ENCODE results near the gene ALDH1A3.

ALDH1A3 gene

GRCh38 chr15:100944244-100944895, 64.7 kb downstream of the ALDH1A3 start:
- Histone ChIP-seq H3K27ac (ENCODE audit: low read depth, low read length) (no peak overlapping the region), H3K9ac (ENCODE audit: low read length) (no peak overlapping the region)

GRCh38 chr15:100944986-100945385, 65.4 kb downstream of the ALDH1A3 start:
- Histone ChIP-seq H3K4me1 (ENCODE audit: control insufficient read depth, insufficient read depth, low read length) (no peaks in the 10 kb centered on the region), H3K9ac (ENCODE audit: low read length) (no peak overlapping the region), H3K36me3 (ENCODE audit: control insufficient read depth, insufficient read depth, low read length) (no peaks in the 10 kb centered on the region), H3K4me3 (ENCODE audit: low read length) (no peak overlapping the region), H3K27me3 (ENCODE audit: control insufficient read depth, insufficient read depth, low read length) (no peaks in the 10 kb centered on the region), H3K27ac (ENCODE audit: low read depth, low read length) (no peak overlapping the region)

More at GRCh38 chr15:100944244-100944895, 64.7 kb downstream of the ALDH1A3 start:
- Histone ChIP-seq H3K27me3 (ENCODE audit: control insufficient read depth, insufficient read depth, low read length) (no peaks in the 10 kb centered on the region), H3K4me1 (ENCODE audit: control insufficient read depth, insufficient read depth, low read length) (no peaks in the 10 kb centered on the region), H3K4me3 (ENCODE audit: low read length) (no peak overlapping the region), H3K36me3 (ENCODE audit: control insufficient read depth, insufficient read depth, low read length) (no peaks in the 10 kb centered on the region)

GRCh38 chr15:100947760-100948429, 68.3 kb downstream of the ALDH1A3 start:
- Histone ChIP-seq H3K27ac (ENCODE audit: low read depth, low read length) (no peak overlapping the region), H3K4me3 (ENCODE audit: low read length) (no peak overlapping the region), H3K27me3 (ENCODE audit: control insufficient read depth, insufficient read depth, low read length) (no peaks in the 10 kb centered on the region), H3K4me1 (ENCODE audit: control insufficient read depth, insufficient read depth, low read length) (no peaks in the 10 kb centered on the region), H3K36me3 (ENCODE audit: control insufficient read depth, insufficient read depth, low read length) (no peaks in the 10 kb centered on the region), H3K9ac (ENCODE audit: low read length) (no peak overlapping the region)

- H3K4me1 ChIP-seq (ENCODE audit: control insufficient read depth, insufficient read depth, low read length), result no peaks in the 10 kb centered on the region
- H3K27me3 ChIP-seq (ENCODE audit: control insufficient read depth, insufficient read depth, low read length), result no peaks in the 10 kb centered on the region
- no peak overlapping the region for H3K9ac ChIP-seq (ENCODE audit: low read length)
- H3K36me3 ChIP-seq (ENCODE audit: control insufficient read depth, insufficient read depth, low read length), result no peaks in the 10 kb centered on the region
- H3K4me3 ChIP-seq (ENCODE audit: low read length), result no peak overlapping the region
- no peak overlapping the region for H3K27ac ChIP-seq (ENCODE audit: low read depth, low read length)
Measured at GRCh38 chr15:100948430-100948762, 68.8 kb downstream of the ALDH1A3 start.

GRCh38 chr15:100949691-100950090, 70.1 kb downstream of the ALDH1A3 start:
- Histone ChIP-seq H3K27ac (ENCODE audit: low read depth, low read length) (no peak overlapping the region), H3K4me3 (ENCODE audit: low read length) (no peak overlapping the region), H3K27me3 (ENCODE audit: control insufficient read depth, insufficient read depth, low read length) (no peaks in the 10 kb centered on the region), H3K36me3 (ENCODE audit: control insufficient read depth, insufficient read depth, low read length) (no peaks in the 10 kb centered on the region), H3K4me1 (ENCODE audit: control insufficient read depth, insufficient read depth, low read length) (no peaks in the 10 kb centered on the region), H3K9ac (ENCODE audit: low read length) (no peak overlapping the region)

- Histone ChIP-seq H3K4me1 (ENCODE audit: control insufficient read depth, insufficient read depth, low read length) (no peaks in the 10 kb centered on the region), H3K27ac (ENCODE audit: low read depth, low read length) (no peak overlapping the region), H3K9ac (ENCODE audit: low read length) (no peak overlapping the region), H3K4me3 (ENCODE audit: low read length) (no peak overlapping the region), H3K36me3 (ENCODE audit: control insufficient read depth, insufficient read depth, low read length) (no peaks in the 10 kb centered on the region), H3K27me3 (ENCODE audit: control insufficient read depth, insufficient read depth, low read length) (no peaks in the 10 kb centered on the region)
Measured at GRCh38 chr15:100951965-100952364, 72.3 kb downstream of the ALDH1A3 start.

GRCh38 chr15:100952566-100952965, 72.9 kb downstream of the ALDH1A3 start:
- Histone ChIP-seq H3K9ac (ENCODE audit: low read length) (no peak overlapping the region), H3K36me3 (ENCODE audit: control insufficient read depth, insufficient read depth, low read length) (no peaks in the 10 kb centered on the region), H3K4me1 (ENCODE audit: control insufficient read depth, insufficient read depth, low read length) (no peaks in the 10 kb centered on the region), H3K4me3 (ENCODE audit: low read length) (no peak overlapping the region), H3K27me3 (ENCODE audit: control insufficient read depth, insufficient read depth, low read length) (no peaks in the 10 kb centered on the region), H3K27ac (ENCODE audit: low read depth, low read length) (no peak overlapping the region)

GRCh38 chr15:100958326-100959065, 78.9 kb downstream of the ALDH1A3 start:
- Histone ChIP-seq H3K4me1 (ENCODE audit: control insufficient read depth, insufficient read depth, low read length) (peaks cover 6% of the 10 kb centered on the region), H3K36me3 (ENCODE audit: control insufficient read depth, insufficient read depth, low read length) (no peaks in the 10 kb centered on the region), H3K27me3 (ENCODE audit: control insufficient read depth, insufficient read depth, low read length) (no peaks in the 10 kb centered on the region), H3K27ac (ENCODE audit: low read depth, low read length) (no peak overlapping the region), H3K9ac (ENCODE audit: low read length) (no peak overlapping the region), H3K4me3 (ENCODE audit: low read length) (no peak overlapping the region)

- no peak overlapping the region for H3K4me3 ChIP-seq (ENCODE audit: low read length)
- no peak overlapping the region for H3K9ac ChIP-seq (ENCODE audit: low read length)
- H3K4me1 ChIP-seq (ENCODE audit: control insufficient read depth, insufficient read depth, low read length), result peaks cover 6% of the 10 kb centered on the region
- no peak overlapping the region for H3K27ac ChIP-seq (ENCODE audit: low read depth, low read length)
- H3K36me3 ChIP-seq (ENCODE audit: control insufficient read depth, insufficient read depth, low read length), result no peaks in the 10 kb centered on the region
- no peaks in the 10 kb centered on the region for H3K27me3 ChIP-seq (ENCODE audit: control insufficient read depth, insufficient read depth, low read length)
Measured at GRCh38 chr15:100959066-100960050, 79.7 kb downstream of the ALDH1A3 start.

Measured in rectal smooth muscle tissue (tissue), 1 donor.